ENCODE results near the gene CALML6. TPM values are rescaled to one million over a fixed set of nuclear protein-coding genes. Genes with fewer than 3 reads are reported as not detected.

Gene CALML6
- total RNA-seq: 0.43 TPM in 1 of 2 replicates, not detected in the other

DNA sequence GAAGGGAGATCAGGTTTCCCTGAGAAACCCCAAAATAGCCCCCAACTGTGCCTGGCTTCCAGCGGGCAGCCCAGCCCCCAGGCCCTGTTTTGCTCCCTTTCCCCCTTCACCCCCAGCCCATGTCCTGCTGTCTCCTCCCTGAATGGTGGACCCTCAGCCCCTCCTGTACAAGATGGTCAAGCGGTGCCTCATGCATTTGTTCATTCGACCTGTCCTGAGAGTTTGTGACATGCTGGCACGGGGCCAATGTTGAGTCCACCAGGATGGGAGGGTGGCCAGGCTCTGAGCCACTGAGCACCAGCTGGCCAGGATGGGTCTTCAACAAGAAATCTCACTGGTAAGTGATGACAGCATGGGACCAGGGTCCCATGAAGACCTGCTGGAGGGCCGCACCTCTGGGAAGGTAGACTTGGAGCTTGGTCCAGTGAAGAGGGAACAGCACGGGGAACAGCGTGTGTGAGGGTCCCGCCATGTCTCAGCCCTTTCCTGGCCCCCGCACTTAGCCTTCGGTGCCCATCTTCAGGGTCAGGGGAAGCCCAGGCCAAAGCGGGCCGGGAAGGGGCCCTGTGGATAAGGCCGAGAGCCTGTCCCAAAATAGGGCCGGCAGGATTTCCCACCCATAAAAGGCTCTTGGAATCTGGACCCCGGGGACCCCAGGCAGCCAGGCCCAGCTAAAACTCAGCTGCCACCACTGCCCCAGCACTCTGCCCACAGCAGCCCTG lies at the start of gene CALML6:
Gene CALML6 (plus strand): TSS at position 290 of the 722 bp plus-strand sequence. CDS start 21 bp downstream, at position 311.

DNA sequence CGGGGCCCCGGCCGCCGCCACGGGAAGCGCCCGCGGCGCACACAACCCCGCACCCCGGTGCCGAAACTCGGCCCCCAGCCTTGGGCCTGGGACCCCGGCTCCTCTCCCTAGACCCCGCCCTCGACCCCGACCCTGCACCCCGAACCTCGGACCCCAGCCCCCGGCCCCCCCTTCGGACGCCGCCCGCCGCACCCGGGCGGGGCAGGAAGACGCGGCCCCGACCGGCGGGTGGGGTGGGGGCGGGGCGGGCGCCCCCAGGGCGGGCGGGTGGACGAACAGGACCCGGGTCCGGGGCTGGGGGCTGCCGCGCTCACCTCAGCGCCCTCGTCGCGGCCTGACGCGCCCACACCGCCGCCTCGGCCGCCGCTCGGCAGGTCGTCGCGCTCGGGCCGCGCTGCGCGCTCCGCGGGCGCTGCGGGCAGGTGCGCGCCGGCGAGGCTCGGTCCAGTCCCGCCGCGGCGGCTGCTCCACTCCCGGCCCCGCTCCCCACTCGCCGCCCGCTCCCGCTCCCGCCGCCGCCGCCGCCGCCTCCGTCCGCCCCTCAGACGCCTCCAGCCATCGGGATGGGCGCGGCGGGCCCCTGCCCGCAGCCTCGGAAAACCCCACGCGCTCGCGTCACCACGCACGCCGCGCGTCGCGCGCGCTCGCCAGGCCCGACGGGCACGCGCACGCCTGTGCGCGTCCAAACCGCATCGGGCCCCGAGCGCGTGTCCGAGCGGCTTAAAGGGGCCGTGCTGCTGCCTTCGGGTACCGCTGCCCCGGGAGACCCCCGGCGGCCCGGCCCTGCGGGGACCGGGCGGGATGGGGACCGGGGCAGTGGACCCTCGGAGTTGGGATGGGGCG lies 24.3 kb upstream of the CALML6 start, which contains the start of gene GNB1:
Gene GNB1 (minus strand): TSS at position 582 of the 843 bp plus-strand sequence. CDS start 65,634 bp downstream, outside the sequence.

DNA sequence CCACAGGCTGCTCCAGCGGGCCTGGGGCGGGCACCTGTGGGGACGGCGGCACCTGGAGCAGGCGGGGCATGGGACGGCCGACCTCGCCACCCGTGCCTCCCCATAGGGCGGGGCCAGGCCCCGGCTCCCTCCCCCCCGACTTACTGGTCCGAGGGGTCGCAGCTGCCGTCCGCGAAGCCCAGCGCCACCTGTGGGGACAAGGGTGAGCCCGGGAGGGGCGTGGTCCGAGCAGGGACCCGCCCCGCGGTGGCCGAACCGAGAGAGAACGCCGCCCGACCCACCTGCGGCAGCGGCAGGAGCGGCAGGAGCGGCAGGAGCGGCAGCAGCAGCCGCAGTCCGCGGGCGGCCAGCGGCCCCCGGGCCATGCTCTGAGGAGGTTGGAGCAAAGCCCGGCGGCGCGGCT lies 3.8 kb downstream of the CALML6 start, which contains the start of gene TMEM52:
Gene TMEM52 (minus strand): TSS at position 379 of the 403 bp plus-strand sequence. CDS start 14 bp downstream, at position 365.

Other genes starting within 250 kb of the CALML6 start
- gene SLC35E2B, start 222.5 kb upstream of the CALML6 start, total RNA-seq: 11.6 and 16.4 TPM in 2 replicates
- 3.4 and 14.2 TPM in 2 replicates for gene CDK11A, start 190.9 kb upstream of the CALML6 start, total RNA-seq
- gene NADK, start 136.8 kb upstream of the CALML6 start, total RNA-seq: 44.8 and 46.5 TPM in 2 replicates
- gene GNB1, start 24.2 kb upstream of the CALML6 start, total RNA-seq: 91.6 and 113 TPM in 2 replicates
- gene TMEM52, start 4.0 kb downstream of the CALML6 start, total RNA-seq: 1.9 and 8.5 TPM in 2 replicates
- not detected in 2 replicates for gene CFAP74, start 88.5 kb downstream of the CALML6 start, total RNA-seq
- 0.24 TPM in 1 of 2 replicates, not detected in the other for gene GABRD, start 104.1 kb downstream of the CALML6 start, total RNA-seq
- gene PRKCZ, start 135.2 kb downstream of the CALML6 start, total RNA-seq: 30.5 and 33.7 TPM in 2 replicates

Data from tracheal epithelial cell (primary cell).